ENCODE results near the gene CACNA1H. TPM values are rescaled to one million over a fixed set of nuclear protein-coding genes. Genes with fewer than 3 reads are reported as not detected.

Gene CACNA1H
- total and polyA plus RNA-seq, 7 donors = 0.46 to 181 (median 37.0) TPM

DNA sequence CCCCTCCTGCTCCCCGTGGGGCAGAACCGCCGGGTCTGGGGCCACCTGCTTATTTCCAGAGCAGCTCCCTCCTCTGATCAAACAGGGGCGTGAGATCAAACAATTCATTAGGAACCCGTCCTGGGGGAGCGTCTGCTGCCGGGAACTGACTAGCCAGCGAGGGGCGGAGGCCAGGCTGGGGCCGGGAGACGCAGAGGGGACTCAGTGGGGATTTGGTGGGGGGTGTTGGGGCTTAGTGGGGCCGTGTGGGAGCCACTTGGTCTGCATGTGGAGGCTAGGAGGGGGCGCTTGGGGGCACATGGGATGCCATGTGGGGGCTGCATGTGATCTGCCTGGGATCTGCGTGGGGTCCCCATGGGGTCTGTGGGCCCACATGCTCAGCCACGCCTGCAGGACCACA, 20.5 kb upstream of the CACNA1H start:
- Histone ChIP-seq H3K4me1 (no peaks in the 10 kb centered on the region), H3K27me3 (no peaks in the 10 kb centered on the region), H3K27ac (no peak overlapping the region), H3K4me3 (no peak overlapping the region), H3K9me3 (no peaks in the 10 kb centered on the region), H3K36me3 (no peaks in the 10 kb centered on the region)
- intact Hi-C loops (cut with DNase I) = no loop called here
- 38 to 62% methylated on average over 15 of the region's 15 CpGs for WGBS, 2 donors
- TF ChIP-seq POLR2A (IDR thresholded peaks at IDR 0.05) (no peak), EP300 (IDR thresholded peaks at IDR 0.05) (no peak), POLR2AphosphoS5 (IDR thresholded peaks at IDR 0.05) (no peak), CTCF (IDR thresholded peaks at IDR 0.05) (no peak)
- DNase-seq = no peak

- intact Hi-C loops (cut with DNase I) = no loop called here
- no peak for TF ChIP-seq POLR2AphosphoS5 (IDR thresholded peaks at IDR 0.05)
- TF ChIP-seq POLR2A (IDR thresholded peaks at IDR 0.05) = no peak
- TF ChIP-seq CTCF (IDR thresholded peaks at IDR 0.05) = no peak
- Histone ChIP-seq H3K9me3 (no peaks in the 10 kb centered on the region), H3K36me3 (no peaks in the 10 kb centered on the region), H3K4me3 (no peak overlapping the region), H3K27ac (no peak overlapping the region), H3K4me1 (no peaks in the 10 kb centered on the region), H3K27me3 (no peaks in the 10 kb centered on the region)
- no peak for DNase-seq
- 61 to 82% methylated on average over 18 of the region's 18 CpGs for WGBS, 2 donors
These were observed 19.6 kb upstream of the CACNA1H start for GRCh38 chr16:1133271-1133670.

DNA sequence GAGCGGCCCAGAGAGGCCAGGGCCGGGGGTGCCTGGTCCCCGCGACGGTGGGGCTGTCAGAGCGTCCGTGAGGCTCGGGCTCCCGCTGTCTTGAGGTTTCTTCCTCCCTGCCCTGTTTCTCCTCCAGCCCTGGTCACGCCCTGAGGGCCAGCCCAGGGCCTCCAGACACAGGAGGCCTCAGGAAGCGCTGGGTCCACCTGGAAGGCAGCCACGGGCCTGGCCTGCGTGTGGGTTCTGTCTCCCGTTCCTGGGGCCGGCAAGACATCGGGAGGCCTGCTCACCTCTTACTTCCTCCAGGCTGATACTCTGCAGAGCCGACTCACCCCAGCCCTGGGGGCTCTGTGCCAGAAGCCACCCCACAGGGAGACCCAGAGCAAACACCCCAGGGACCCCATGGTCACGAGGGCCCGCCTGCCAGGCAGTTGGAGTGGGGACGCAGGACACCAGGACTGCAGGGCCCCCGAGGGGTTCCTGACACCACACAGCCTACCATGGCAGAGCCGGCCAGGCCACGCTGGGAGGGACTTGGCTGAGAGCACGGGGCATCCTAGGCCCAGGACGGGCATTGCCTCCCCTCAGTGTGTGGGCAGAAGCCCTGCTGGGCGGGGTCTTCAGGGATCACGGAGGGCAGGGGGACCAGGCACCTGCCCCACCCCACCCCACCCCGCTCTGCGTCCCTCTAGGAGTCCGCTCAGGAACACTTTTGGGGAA, 18.9 kb upstream of the CACNA1H start:
- intact Hi-C loops (cut with DNase I) = no loop called here
- Histone ChIP-seq H3K27me3 (no peaks in the 10 kb centered on the region), H3K4me3 (no peak overlapping the region), H3K9me3 (no peaks in the 10 kb centered on the region), H3K4me1 (no peaks in the 10 kb centered on the region), H3K36me3 (no peaks in the 10 kb centered on the region), H3K27ac (no peak overlapping the region)
- TF ChIP-seq POLR2AphosphoS5 (IDR thresholded peaks at IDR 0.05) = no peak
- TF ChIP-seq POLR2A (IDR thresholded peaks at IDR 0.05) = no peak
- no peak for TF ChIP-seq EP300 (IDR thresholded peaks at IDR 0.05)
- no peak for TF ChIP-seq CTCF (IDR thresholded peaks at IDR 0.05)
- DNase-seq = no peak
- WGBS, 2 donors = 22 to 58% methylated on average over 30 of the region's 30 CpGs

GRCh38 chr16:1134776-1135458, 18.0 kb upstream of the CACNA1H start:
- Histone ChIP-seq H3K36me3 (no peaks in the 10 kb centered on the region), H3K27ac (no peak overlapping the region), H3K27me3 (no peaks in the 10 kb centered on the region), H3K9me3 (no peaks in the 10 kb centered on the region), H3K4me3 (no peak overlapping the region), H3K4me1 (no peaks in the 10 kb centered on the region)
- intact Hi-C loops (cut with DNase I) = no loop called here
- no peak for TF ChIP-seq POLR2AphosphoS5 (IDR thresholded peaks at IDR 0.05)
- TF ChIP-seq CTCF (IDR thresholded peaks at IDR 0.05) = no peak
- no peak for TF ChIP-seq EP300 (IDR thresholded peaks at IDR 0.05)
- no peak for TF ChIP-seq POLR2A (IDR thresholded peaks at IDR 0.05)
- DNase-seq = no peak
- 21 to 58% methylated on average over 30 of the region's 30 CpGs for WGBS, 2 donors
